Liver (tissue), 9 donors: ENCODE data around the gene MFNG. TPM values are rescaled to one million over a fixed set of nuclear protein-coding genes. Genes with fewer than 3 reads are reported as not detected.

Experiments used
- DNase-seq: peaks from one replicate; pipeline ENCODE4 v3.0.0-alpha.2; 2017; ENCODE audit warnings: low spot score
- H3K27ac ChIP-seq, 2 donors: one replicate each; pipeline ENCODE4 v1.7.0; 2013; ENCODE audit warnings: inconsistent platforms in 2 of 2, low read length in 2 of 2, control low read depth in 1 of 2, low read depth in 1 of 2, mild to moderate bottlenecking in 1 of 2
- H3K27me3 ChIP-seq, 4 donors: one replicate each; pipeline versions ENCODE4 v1.6.1 to v1.7.0; 2013; ENCODE audit warnings: low read length in 3 of 4, inconsistent platforms in 1 of 4, mild to moderate bottlenecking in 1 of 4, moderate library complexity in 1 of 4; ENCODE audit not compliant: control insufficient read depth in 4 of 4, insufficient read depth in 4 of 4
- H3K36me3 ChIP-seq, 4 donors: one replicate each; pipeline versions ENCODE4 v1.6.1 to v1.7.0; 2013; ENCODE audit warnings: low read length in 3 of 4, mild to moderate bottlenecking in 3 of 4, low read depth in 1 of 4, moderate library complexity in 1 of 4; ENCODE audit not compliant: control insufficient read depth in 4 of 4, insufficient read depth in 3 of 4
- H3K4me1 ChIP-seq, 4 donors: one replicate each; pipeline versions ENCODE4 v1.6.1 to v1.7.0; 2013; ENCODE audit warnings: low read length in 3 of 4, mild to moderate bottlenecking in 3 of 4, moderate library complexity in 1 of 4; ENCODE audit not compliant: control insufficient read depth in 4 of 4, insufficient read depth in 4 of 4
- H3K4me3 ChIP-seq, 3 donors: one replicate each; pipeline versions ENCODE4 v1.6.1 to v1.7.0; 2013; ENCODE audit warnings: low read length in 3 of 3, control low read depth in 1 of 3, low read depth in 1 of 3, mild to moderate bottlenecking in 1 of 3
- H3K9ac ChIP-seq, 2 donors: one replicate each; pipeline ENCODE4 v1.7.0; 2013; ENCODE audit warnings: low read length in 2 of 2, mild to moderate bottlenecking in 2 of 2, moderate library complexity in 2 of 2, control low read depth in 1 of 2, low read depth in 1 of 2
- H3K9me3 ChIP-seq, 4 donors: one replicate each; pipeline versions ENCODE4 v1.6.1 to v1.7.0; 2013; ENCODE audit warnings: low read length in 3 of 4; ENCODE audit not compliant: control insufficient read depth in 4 of 4
- EGR1 ChIP-seq, 2 donors: IDR thresholded peaks; 2 replicates each; pipeline ENCODE4 v1.6.1; 2016 to 2018; ENCODE audit warnings: antibody characterized with exemption in 2 of 2, low read depth in 2 of 2
- FOXA1 ChIP-seq: IDR thresholded peaks from 2 replicates; pipeline ENCODE4 v1.6.1; 2016; ENCODE audit warnings: antibody characterized with exemption
- GABPA ChIP-seq, 2 donors: IDR thresholded peaks in 1 of 2; conservative IDR thresholded peaks in 1 of 2; 2 replicates each; pipeline ENCODE4 v1.6.1; 2016; ENCODE audit warnings: antibody characterized with exemption in 2 of 2, mild to moderate bottlenecking in 1 of 2, moderate library complexity in 1 of 2
- HNF4A ChIP-seq, 2 donors: conservative IDR thresholded peaks; 2 replicates each; pipeline ENCODE4 v1.6.1; 2016; ENCODE audit warnings: antibody characterized with exemption in 2 of 2, mild to moderate bottlenecking in 2 of 2
- HNF4G ChIP-seq: IDR thresholded peaks from 2 replicates; pipeline ENCODE4 v1.6.1; 2016; ENCODE audit warnings: antibody characterized with exemption
- JUND ChIP-seq, 2 donors: IDR thresholded peaks; 2 replicates each; pipeline ENCODE4 v1.6.1; 2016; ENCODE audit warnings: antibody characterized with exemption in 2 of 2
- RAD21 ChIP-seq, 2 donors: IDR thresholded peaks; 2 replicates each; pipeline ENCODE4 v1.6.1; 2016; ENCODE audit warnings: antibody characterized with exemption in 2 of 2, mild to moderate bottlenecking in 2 of 2
- RXRA ChIP-seq, 2 donors: IDR thresholded peaks; 2 replicates each; pipeline ENCODE4 v1.6.1; 2017 to 2018; ENCODE audit warnings: antibody characterized with exemption in 2 of 2, mild to moderate bottlenecking in 1 of 2
- SP1 ChIP-seq: IDR thresholded peaks from 2 replicates; pipeline ENCODE4 v1.6.1; 2018; ENCODE audit warnings: antibody characterized with exemption, mild to moderate bottlenecking
- TAF1 ChIP-seq: conservative IDR thresholded peaks from 2 replicates; pipeline ENCODE4 v1.6.1; 2016; ENCODE audit warnings: antibody characterized with exemption, mild to moderate bottlenecking
- YY1 ChIP-seq: IDR thresholded peaks from 2 replicates; pipeline ENCODE4 v1.6.1; 2016; ENCODE audit warnings: antibody characterized with exemption, mild to moderate bottlenecking
- WGBS: extraction: QIAGEN DNeasy Blood & Tissue Kit; methylation state at CpG from one replicate; pipeline ENCODE4 v1.1.7; 2013; 5-methylcytosine and 5-hydroxymethylcytosine counted together
- polyA plus RNA-seq, 2 donors: library from polyadenylated mRNA; stranded (reverse) in 1 of 2; unstranded in 1 of 2; fragments of 200-250 nt in 1 of 2; fragments of >200 nt in 1 of 2; fragmentation: Nextera tagmentation in 1 of 2; extraction: Ambion mirVana in 1 of 2; gene quantifications; one replicate each; pipeline versions ENCODE4 v1.2.1 to v1.2.3, GENCODE V29; 2013 to 2015
- total RNA-seq, 2 donors: library from RNA; depleted of rRNA; stranded (reverse); fragments of >200 nt; gene quantifications; one replicate each; pipeline ENCODE4 v1.2.3, GENCODE V29; 2014
- TF ChIP-seq, protein P1 (sequence below): IDR thresholded peaks from 2 replicates; pipeline ENCODE4 v1.6.1; 2016; ENCODE audit warnings: antibody characterized with exemption
- TF ChIP-seq, protein P2 (sequence below): fragments of 150-350 bp; IDR thresholded peaks from 2 replicates; pipeline ENCODE4 v1.5.1; 2017; ENCODE audit warnings: improper control_type of control experiment, low read depth, low read length; ENCODE audit not compliant: missing input control
- TF ChIP-seq, protein P3 (sequence below): IDR thresholded peaks from 2 replicates; pipeline ENCODE4 v1.6.1; 2016; ENCODE audit warnings: antibody characterized with exemption, mild to moderate bottlenecking
- donor health status: healthy.
- donor health status: healthy.
- donor health status: healthy.
- donor health status: healthy.
- donor health status: healthy.

MFNG gene
- total and polyA plus RNA-seq, 4 donors = 5.0 to 10.7 (median 7.4) TPM

GRCh38 chr22:37425800-37426705 lies 60.1 kb downstream of the MFNG start (continued):
- TF ChIP-seq HNF4A (conservative IDR thresholded peaks at IDR 0.05) (no peak), RAD21 (IDR thresholded peaks at IDR 0.05) (no peak)

GRCh38 chr22:37425369-37425768 lies 60.8 kb downstream of the MFNG start:
- peaks cover 5 to 15% (median 9%) of the 10 kb centered on the region in 4 donors for H3K4me1 ChIP-seq
- WGBS = 91% methylated on average over 11 of the region's 11 CpGs
- H3K36me3 ChIP-seq = no peaks in the 10 kb centered on the region
- TF ChIP-seq TAF1 (no peak), HNF4G (no peak), EGR1 (IDR thresholded peaks at IDR 0.05; ENCODE audit: low read depth in 2 of 2) (no peak), HNF4A (conservative IDR thresholded peaks at IDR 0.05) (no peak), RXRA (IDR thresholded peaks at IDR 0.05) (no peak), YY1 (no peak), GABPA (IDR thresholded peaks at IDR 0.05 in 1 of 2, conservative IDR thresholded peaks at IDR 0.05 in 1 of 2) (no peak), RAD21 (IDR thresholded peaks at IDR 0.05) (no peak), FOXA1 (no peak), SP1 (no peak), JUND (IDR thresholded peaks at IDR 0.05) (no peak)
- TF ChIP-seq, protein P1, sequence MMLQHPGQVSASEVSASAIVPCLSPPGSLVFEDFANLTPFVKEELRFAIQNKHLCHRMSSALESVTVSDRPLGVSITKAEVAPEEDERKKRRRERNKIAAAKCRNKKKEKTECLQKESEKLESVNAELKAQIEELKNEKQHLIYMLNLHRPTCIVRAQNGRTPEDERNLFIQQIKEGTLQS = no peak
- TF ChIP-seq, protein P2, sequence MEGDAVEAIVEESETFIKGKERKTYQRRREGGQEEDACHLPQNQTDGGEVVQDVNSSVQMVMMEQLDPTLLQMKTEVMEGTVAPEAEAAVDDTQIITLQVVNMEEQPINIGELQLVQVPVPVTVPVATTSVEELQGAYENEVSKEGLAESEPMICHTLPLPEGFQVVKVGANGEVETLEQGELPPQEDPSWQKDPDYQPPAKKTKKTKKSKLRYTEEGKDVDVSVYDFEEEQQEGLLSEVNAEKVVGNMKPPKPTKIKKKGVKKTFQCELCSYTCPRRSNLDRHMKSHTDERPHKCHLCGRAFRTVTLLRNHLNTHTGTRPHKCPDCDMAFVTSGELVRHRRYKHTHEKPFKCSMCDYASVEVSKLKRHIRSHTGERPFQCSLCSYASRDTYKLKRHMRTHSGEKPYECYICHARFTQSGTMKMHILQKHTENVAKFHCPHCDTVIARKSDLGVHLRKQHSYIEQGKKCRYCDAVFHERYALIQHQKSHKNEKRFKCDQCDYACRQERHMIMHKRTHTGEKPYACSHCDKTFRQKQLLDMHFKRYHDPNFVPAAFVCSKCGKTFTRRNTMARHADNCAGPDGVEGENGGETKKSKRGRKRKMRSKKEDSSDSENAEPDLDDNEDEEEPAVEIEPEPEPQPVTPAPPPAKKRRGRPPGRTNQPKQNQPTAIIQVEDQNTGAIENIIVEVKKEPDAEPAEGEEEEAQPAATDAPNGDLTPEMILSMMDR = no peak
- TF ChIP-seq, protein P3, sequence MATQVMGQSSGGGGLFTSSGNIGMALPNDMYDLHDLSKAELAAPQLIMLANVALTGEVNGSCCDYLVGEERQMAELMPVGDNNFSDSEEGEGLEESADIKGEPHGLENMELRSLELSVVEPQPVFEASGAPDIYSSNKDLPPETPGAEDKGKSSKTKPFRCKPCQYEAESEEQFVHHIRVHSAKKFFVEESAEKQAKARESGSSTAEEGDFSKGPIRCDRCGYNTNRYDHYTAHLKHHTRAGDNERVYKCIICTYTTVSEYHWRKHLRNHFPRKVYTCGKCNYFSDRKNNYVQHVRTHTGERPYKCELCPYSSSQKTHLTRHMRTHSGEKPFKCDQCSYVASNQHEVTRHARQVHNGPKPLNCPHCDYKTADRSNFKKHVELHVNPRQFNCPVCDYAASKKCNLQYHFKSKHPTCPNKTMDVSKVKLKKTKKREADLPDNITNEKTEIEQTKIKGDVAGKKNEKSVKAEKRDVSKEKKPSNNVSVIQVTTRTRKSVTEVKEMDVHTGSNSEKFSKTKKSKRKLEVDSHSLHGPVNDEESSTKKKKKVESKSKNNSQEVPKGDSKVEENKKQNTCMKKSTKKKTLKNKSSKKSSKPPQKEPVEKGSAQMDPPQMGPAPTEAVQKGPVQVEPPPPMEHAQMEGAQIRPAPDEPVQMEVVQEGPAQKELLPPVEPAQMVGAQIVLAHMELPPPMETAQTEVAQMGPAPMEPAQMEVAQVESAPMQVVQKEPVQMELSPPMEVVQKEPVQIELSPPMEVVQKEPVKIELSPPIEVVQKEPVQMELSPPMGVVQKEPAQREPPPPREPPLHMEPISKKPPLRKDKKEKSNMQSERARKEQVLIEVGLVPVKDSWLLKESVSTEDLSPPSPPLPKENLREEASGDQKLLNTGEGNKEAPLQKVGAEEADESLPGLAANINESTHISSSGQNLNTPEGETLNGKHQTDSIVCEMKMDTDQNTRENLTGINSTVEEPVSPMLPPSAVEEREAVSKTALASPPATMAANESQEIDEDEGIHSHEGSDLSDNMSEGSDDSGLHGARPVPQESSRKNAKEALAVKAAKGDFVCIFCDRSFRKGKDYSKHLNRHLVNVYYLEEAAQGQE = no peak
- H3K27ac ChIP-seq = no peak overlapping the region
- no peak overlapping the region for H3K4me3 ChIP-seq
- peaks cover 0 to 7% (median 2%) of the 10 kb centered on the region in 4 donors for H3K27me3 ChIP-seq
- DNase-seq = no peak
- H3K9ac ChIP-seq = no peak overlapping the region
- no peaks in the 10 kb centered on the region for H3K9me3 ChIP-seq

DNA sequence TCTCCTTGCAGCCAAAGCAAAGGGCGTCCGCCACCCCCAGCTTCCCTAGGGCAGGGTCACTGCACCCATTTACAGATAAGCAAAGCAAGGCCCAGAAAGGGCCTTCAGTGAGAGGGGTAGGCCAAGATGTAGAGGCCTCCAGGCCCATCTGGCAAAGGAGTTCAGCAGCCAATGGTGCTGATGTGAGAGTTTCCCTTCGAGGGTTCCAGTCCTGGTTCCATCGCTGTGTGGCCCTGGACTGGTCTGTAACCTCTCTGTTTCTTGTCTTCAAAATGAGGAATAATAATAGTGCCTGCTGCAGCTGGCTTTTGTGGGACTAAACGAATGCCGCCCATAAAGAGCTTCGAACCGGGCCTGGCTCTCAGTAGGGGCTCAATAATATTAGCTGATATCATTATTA lies 62.9 kb downstream of the MFNG start:
- Histone ChIP-seq H3K9me3 (no peaks in the 10 kb centered on the region), H3K4me3 (no peak overlapping the region), H3K27ac (no peak overlapping the region), H3K9ac (no peak overlapping the region), H3K36me3 (no peaks in the 10 kb centered on the region), H3K27me3 (peaks cover 0 to 7% (median 5%) of the 10 kb centered on the region in 4 donors), H3K4me1 (peaks cover 7 to 24% (median 12%) of the 10 kb centered on the region in 4 donors)
- DNase-seq = no peak
- WGBS = 91% methylated on average over 8 of the region's 8 CpGs
- TF ChIP-seq HNF4A (conservative IDR thresholded peaks at IDR 0.05) = no peak
- no peak for TF ChIP-seq GABPA (IDR thresholded peaks at IDR 0.05 in 1 of 2, conservative IDR thresholded peaks at IDR 0.05 in 1 of 2)
